ENCODE data around the gene PDE4D.
A peak's percentile ranks its signal among the peaks of the same experiment; 100 is the strongest.

The PDE4D gene

DNA sequence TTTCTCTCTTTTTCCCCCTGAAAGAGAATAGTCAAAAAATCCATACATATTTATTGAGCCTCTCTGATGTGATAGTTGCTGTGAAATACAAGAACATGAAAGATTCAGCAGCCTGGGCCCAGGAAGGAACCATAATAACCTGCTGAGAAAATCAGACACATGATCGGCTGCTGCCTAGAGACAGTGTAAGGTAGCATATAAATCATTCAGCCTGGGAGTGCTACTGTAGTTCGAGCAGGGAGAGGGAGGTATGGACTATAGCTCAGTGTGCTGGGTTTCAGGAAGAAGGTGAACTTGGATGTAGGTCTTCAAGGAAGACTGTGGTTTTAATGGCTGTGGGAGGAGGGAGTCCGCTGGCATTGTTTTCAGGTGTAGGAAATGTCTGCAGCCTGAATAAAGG, 841.6 kb downstream of the PDE4D start:
- no peak for DNase-seq

DNA sequence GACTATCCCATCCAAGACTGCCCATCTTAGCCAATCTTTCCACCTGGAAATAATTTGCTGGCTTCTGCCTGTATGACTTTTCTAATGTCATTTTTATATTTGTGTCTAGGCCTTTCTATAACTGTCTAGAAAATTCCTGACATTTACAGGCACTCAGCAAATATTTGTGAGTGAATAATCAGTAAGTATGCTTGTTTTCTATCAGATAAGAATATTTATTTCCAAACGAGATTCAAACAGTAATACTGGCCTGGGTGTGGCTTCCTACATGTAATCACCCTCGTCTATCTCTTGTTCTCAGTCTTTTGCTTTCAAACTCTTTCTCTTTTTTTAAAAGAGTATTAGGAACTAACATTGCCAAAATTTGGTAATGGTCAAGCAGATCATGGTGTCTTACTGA, 844.4 kb downstream of the PDE4D start:
- DNase-seq: no peak

DNA sequence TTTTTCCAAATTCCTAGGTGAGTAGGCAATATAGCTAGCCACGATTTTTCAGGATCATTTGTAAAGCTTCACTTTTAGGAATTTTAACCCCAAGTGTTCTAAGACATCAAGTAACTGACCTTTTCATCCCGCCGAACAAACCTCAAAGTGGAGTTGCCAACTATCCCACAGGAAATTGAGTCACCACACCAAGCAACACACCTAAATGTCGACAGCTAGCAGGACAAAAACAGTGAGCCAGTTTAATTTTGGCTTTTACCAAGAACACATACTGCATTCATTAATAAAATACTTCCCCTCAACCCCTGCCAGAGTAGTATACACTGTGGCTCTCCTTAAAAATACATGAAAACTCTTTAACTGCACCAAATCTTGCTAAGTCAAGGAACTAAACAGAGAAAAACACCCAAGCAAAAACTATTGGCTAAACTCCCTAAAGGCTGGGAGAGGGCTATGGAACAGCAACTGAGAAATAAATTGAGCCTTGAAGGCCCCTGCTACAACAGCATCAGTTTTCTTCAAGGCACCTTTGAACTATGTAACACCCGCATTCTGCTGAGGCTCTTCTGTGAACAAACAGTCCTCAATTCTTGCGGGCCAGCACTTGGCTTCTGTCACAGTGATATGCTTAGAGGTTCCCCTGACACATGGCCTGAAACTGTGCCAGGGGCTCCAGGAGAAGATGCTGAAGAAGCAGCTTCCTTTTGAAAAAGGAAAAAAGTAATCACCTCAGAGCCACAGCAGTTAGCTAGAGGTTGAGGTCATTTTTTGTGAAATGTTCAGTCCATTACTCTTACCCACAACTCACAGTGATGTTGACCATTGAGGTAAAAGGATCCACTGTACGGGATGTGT, 851.1 kb downstream of the PDE4D start:
- no peak for DNase-seq

GRCh38 chr5:59041355-59041754, 852.2 kb downstream of the PDE4D start:
- DNase-seq: no peak

- DNase-seq: no peak
Observed at GRCh38 chr5:59040804-59041201, 852.7 kb downstream of the PDE4D start.

DNA sequence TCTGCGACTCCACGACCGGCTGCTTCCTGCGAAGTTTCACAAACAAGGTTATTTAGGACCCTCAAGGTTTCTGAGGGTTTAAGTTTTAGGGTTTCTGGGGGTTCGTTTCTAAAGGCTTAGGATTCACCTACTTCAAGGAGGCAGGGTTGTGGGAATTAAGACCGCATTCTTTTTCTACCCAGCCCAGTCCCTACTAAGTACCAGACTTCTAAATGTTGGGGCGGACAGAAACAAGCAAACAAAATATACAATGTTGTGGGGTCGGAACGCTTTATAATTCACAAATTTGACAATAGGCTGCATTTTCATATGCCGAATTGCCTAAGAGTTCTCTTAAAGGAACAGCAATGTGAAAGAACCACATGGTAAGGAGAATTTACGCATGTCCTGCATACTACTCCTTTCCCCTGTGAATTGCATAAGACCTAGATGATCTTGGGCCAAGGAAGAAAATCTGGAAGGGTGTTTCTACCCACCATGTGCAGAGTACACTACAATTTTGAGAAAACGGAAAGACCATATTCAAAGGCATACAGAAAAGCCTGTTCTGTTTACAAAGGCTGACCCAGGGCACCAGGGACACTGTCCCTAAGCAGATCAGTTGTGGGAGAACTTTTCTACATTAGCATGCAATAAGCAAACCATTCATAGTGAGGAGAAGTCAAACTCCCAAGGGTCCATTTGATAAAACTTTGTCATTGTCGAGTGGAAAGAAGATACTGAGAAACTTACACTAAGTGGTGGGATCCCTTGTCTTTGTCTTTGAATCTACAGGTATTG, 853.3 kb downstream of the PDE4D start:
- DNase-seq: no peak

DNA sequence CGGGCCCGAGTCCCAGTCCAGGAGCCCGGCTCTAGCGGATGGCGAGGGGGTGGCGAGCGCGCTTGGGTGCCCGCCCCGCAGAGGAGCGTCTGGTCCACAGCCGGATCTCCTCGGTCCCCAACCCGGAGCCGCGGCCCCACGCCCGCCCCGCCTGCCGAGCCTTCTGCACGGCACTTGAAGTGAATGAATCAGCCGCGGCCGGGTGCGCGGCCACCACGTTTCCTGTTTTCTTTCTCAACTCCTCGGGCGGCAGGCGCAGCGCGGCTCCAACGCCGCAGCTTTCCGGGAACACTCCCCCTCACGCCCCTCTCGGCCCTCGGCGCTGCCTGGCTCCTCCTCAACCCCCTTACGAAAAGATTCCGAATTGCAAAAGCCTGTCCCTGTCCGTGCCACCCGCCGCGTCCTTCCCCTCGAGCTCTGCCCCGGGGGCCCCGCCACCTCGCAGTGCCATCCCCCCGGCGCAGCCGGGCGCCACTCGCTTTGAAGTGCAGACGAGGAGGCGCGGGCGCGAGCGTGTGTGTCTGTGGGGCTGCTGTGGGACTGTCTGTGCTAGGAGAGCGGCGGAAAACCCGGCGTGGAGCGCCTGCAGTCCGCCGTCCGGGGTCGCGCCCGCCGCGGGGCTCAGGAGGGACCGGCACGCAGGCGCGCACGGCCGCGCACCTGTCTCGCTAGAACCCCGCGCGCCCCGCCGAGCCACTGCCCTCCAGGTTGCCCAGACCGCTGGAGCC, 854.1 kb downstream of the PDE4D start:
- DNase-seq: peak; percentile 90

GRCh38 chr5:59038798-59039295, 854.7 kb downstream of the PDE4D start:
- no peak for DNase-seq

- no peak for DNase-seq
Observed at GRCh38 chr5:59037941-59038797, 855.4 kb downstream of the PDE4D start.

GRCh38 chr5:59037453-59037852, 856.1 kb downstream of the PDE4D start:
- DNase-seq: no peak

DNA sequence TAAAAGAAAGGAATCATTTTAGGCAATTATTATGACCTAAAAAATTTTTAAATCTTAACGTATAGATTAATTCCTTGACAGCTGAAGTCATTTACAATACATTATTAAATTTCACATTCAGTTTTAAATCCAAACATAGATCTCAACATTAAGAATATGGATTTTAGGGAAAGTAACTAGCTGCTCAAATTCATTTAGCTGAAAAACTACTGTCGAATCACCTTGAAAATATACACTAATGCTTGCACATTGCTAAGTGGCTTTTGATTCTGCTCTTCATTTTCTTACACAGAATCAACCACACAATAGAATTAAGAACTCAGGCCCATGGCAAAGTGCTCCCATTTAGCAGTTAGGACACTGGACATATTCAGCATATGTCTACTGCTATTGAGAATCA, 856.5 kb downstream of the PDE4D start:
- DNase-seq: no peak

DNA sequence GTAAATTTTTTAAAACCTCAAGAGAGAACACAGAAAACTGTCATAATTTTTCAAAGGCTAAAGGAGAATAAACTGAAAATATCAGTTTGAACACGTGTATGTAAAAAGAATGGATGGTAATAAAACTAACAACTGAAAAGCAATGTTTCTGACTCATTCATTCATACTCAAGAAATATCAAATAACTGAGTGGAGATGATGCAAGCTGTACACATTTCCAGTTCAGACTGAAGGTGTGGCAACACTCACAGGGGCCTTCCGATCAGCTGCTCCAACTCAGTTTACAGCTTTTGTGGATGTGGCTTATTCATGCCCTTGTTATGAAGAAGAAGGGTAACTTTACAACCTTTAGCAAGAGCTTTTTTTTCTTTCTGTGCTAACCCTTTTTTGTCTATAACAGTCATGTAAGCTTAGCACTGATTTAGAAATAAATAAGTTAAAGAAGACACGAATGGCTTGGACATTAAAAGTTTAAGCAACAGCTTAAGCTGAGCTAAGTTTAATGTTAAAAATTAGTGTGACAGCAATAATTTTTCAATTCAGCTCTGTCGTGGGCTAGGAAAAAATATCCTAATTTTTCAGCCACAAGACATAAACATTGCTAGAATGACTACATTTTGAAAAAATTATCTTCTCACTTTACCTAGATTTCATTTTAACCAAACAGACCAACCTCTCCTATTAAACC, 857.1 kb downstream of the PDE4D start:
- DNase-seq: peak; percentile 80

DNA sequence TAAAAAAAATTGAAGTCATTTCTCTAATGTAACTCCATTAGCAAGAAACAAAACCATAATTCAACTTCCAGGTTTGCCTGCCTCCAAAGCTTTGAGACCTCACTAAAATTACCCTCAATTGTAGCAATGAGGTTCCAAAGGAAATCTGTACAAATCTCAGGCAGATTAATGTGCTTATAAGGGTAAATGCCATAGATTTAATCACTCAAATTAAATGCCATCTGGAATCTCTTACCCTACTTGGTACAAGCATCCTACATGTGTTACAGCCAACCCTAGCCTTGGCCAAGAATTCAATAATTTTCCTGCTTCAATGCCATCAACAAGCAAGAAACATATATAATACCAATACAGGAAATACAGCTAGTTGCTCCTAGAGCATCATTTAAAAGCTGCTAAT, 857.8 kb downstream of the PDE4D start:
- no peak for DNase-seq

GRCh38 chr5:59034498-59035186, 858.9 kb downstream of the PDE4D start:
- peak; percentile 65 for DNase-seq

DNA sequence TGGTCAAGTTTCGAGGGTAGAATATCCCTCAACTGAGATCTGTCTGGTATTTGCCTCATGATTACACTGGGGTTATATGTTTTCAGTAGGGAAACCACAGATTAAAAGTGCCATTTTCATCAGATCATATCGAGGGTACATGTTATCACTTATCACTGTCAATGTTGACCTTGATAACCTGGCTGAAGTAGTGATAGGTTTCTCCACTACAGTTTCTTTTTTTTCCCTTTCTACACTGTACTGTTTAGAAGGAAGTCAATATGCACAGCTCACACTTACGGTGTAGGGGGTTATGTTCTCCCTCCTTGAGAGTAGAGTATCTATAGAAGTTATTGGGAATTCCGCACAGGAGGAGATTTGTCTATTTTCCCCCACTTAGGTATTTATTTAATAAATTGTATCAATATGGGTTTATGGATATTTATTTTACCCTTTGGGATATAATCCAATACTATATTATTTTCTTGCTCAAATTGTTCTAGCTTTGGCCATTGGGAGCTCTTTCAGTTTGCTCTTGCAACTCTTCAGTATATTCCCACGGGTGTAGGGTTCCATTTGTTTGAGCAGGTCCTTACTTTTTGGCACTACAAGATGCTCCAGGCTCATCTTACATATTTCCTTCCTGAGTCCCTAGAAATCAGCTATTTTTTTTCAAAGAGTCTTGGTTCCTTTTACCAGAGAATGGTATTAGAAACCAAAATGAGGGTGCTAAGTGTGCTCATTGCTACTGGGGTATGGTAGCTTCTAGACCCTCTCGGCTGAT, 866.2 kb downstream of the PDE4D start:
- DNase-seq: no peak

DNA sequence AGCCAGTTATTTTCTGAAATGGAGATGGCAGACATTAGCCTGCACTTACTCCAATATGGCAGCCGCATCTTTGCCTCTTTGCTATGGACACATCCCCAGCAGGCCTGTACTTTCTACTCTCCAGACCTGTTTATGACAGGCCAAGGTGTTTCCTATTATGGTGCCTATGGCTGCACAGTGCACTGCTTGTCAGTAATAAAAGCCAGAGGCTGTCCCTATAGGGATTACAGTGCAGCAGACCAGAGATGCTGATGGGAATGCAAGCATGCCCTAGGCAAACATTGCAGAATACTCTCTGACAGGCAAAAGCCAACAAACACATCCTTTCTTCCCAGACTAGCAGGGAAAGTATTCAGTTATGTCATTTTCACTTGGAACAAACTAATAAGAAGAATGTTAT, 867.8 kb downstream of the PDE4D start:
- no peak for DNase-seq

DNA sequence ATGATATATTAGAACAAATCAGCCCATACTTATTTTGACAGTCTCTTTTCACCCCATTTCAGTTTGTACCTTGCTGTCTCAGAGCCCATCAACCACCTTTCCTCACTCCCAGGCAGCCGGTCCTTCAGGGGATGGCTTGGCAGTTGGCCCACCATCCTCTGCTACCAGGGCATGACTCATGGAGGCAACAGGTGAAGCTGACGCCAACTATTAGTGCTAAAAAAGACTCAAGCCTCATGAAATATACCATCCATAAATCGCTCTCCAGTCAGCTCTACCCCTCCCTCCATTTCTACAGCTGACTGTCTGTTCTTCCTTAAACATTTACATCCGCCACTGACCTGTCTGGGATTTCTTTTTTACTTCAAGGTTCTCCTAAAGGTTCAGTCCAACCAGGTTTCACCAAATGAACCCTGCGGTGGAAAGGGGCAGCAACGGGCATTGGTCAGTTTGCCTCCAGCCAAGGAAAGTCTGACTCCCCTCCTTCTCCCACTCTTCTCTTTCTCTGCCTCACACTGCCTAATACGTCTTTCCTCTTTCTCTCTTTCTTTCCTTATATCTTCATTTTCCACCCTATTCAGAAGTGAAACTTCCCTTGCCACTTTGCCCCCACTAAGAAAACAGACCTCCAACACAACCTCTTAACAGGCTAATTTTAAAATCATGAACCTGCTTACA, 871.5 kb downstream of the PDE4D start:
- no peak for DNase-seq

GRCh38 chr5:59021286-59021673, 872.2 kb downstream of the PDE4D start:
- DNase-seq: no peak

DNA sequence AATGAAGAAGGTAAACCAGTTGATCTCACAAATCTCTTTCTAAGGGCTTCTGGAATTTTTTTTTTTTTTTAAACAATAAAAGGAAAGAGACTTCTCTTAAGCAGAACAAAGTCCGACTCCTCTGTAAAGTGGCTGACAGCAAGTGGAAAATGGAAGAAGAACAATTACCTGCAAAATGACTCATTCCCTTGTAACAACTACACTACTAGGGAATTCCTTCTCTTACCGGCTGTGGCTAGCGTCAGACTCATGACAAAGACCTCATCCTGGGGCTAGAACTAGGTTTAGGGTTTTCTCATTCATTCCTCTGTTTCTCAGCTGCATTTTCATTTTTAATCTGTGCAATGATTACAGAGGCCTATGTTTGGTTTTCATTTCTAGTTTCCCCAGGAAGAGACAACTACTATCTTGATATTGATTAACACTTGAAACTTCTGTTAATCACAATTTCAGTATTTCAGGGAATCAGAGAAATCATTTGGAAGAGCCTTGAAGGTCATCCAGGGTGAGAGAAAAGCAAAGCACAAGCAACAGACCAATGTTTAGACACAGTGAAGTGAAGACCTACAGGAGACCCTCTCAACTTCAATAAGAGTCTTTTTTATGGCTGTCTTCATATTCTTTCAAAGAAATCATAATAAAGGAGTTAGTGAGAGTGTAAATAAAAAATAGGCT, 872.8 kb downstream of the PDE4D start:
- DNase-seq: peak; percentile 46

Measured in CD4-positive, alpha-beta T cell treated with Interleukin-4 for 4 hours (primary cell).